DND-41 (cell line): ENCODE measurements around the gene SRRM3.

ENCODE experiments used
- ATAC-seq: fragments of 200-7000 bp; cut with Tn5 transposase; 3 replicates; pipeline ENCODE4 v1.9.1; 2021; ENCODE audit warnings: low read depth; ENCODE audit not compliant: insufficient read depth
- DNase-seq: peaks from one replicate; pipeline ENCODE4 v3.0.0-alpha.2; 2020
- H2AFZ ChIP-seq: 2 replicates; pipeline ENCODE4 v1.6.0; 2012; ENCODE audit warnings: low read depth, low read length
- H3K27ac ChIP-seq: 2 replicates; pipeline ENCODE4 v1.5.1; 2012; ENCODE audit warnings: low read length, inconsistent platforms
- H3K27me3 ChIP-seq: fragments of 200-600 bp; sonication (generic); 2 replicates; pipeline ENCODE4 v1.6.0; 2012; ENCODE audit warnings: low read length, mild to moderate bottlenecking, inconsistent platforms; ENCODE audit not compliant: insufficient read depth, poor library complexity
- H3K36me3 ChIP-seq: 2 replicates; pipeline ENCODE4 v1.5.1; 2012; ENCODE audit warnings: low read length, inconsistent platforms; ENCODE audit not compliant: insufficient read depth
- H3K4me1 ChIP-seq: 2 replicates; pipeline ENCODE4 v1.5.1; 2012; ENCODE audit warnings: mild to moderate bottlenecking, low read length; ENCODE audit not compliant: insufficient read depth
- H3K4me2 ChIP-seq: 2 replicates; pipeline ENCODE4 v1.6.0; 2012; ENCODE audit warnings: mild to moderate bottlenecking, moderate library complexity, low read length, inconsistent platforms; ENCODE audit not compliant: insufficient read depth
- H3K4me3 ChIP-seq, 2 experiments: fragments of 200-600 bp in 1 of 2; shearing (Covaris generic) in 1 of 2; 2 replicates each; pipeline ENCODE4 v1.5.1; 2012 to 2016; ENCODE audit warnings: inconsistent platforms in 2 of 2, low read length in 2 of 2, mild to moderate bottlenecking in 2 of 2, low read depth in 1 of 2, moderate library complexity in 1 of 2
- H3K79me2 ChIP-seq: 2 replicates; pipeline ENCODE4 v1.6.0; 2012; ENCODE audit warnings: low read length, inconsistent platforms; ENCODE audit not compliant: insufficient read depth
- H3K9ac ChIP-seq: 2 replicates; pipeline ENCODE4 v1.6.0; 2012; ENCODE audit warnings: low read depth, mild to moderate bottlenecking, inconsistent platforms, low read length, moderate library complexity
- H3K9me3 ChIP-seq: 2 replicates; pipeline ENCODE4 v1.5.1; 2012; ENCODE audit warnings: low read length, moderate library complexity, mild to moderate bottlenecking, inconsistent platforms; ENCODE audit not compliant: insufficient read depth, severe bottlenecking
- H4K20me1 ChIP-seq: 2 replicates; pipeline ENCODE4 v1.6.0; 2012; ENCODE audit warnings: low read length; ENCODE audit not compliant: insufficient read depth
- EZH2 ChIP-seq: IDR thresholded peaks from 3 replicates; pipeline ENCODE4 v1.6.1; 2012; ENCODE audit warnings: borderline replicate concordance, low read depth, mild to moderate bottlenecking, moderate library complexity, low read length, inconsistent platforms; ENCODE audit not compliant: severe bottlenecking
- TF ChIP-seq, protein P1 (sequence below): IDR thresholded peaks from 2 replicates; pipeline ENCODE4 v1.5.1; 2012; ENCODE audit warnings: borderline replicate concordance, low read length, moderate library complexity, mild to moderate bottlenecking; ENCODE audit not compliant: poor library complexity, severe bottlenecking; ENCODE audit errors: extremely low read depth

The SRRM3 gene

GRCh38 chr7:76185187-76185896, 16.4 kb upstream of the SRRM3 start:
- Histone ChIP-seq H3K4me1 (no peaks in the 10 kb centered on the region), H3K27ac (no peak overlapping the region), H3K4me3 (no peak overlapping the region), H4K20me1 (no peaks in the 10 kb centered on the region), H3K9me3 (no peaks in the 10 kb centered on the region), H3K9ac (no peak overlapping the region), H3K4me2 (no peak overlapping the region), H3K79me2 (no peaks in the 10 kb centered on the region), H3K36me3 (no peaks in the 10 kb centered on the region), H3K27me3 (no peaks in the 10 kb centered on the region), H2AFZ (no peak overlapping the region)
- TF ChIP-seq EZH2 = no peak
- TF ChIP-seq, protein P1, sequence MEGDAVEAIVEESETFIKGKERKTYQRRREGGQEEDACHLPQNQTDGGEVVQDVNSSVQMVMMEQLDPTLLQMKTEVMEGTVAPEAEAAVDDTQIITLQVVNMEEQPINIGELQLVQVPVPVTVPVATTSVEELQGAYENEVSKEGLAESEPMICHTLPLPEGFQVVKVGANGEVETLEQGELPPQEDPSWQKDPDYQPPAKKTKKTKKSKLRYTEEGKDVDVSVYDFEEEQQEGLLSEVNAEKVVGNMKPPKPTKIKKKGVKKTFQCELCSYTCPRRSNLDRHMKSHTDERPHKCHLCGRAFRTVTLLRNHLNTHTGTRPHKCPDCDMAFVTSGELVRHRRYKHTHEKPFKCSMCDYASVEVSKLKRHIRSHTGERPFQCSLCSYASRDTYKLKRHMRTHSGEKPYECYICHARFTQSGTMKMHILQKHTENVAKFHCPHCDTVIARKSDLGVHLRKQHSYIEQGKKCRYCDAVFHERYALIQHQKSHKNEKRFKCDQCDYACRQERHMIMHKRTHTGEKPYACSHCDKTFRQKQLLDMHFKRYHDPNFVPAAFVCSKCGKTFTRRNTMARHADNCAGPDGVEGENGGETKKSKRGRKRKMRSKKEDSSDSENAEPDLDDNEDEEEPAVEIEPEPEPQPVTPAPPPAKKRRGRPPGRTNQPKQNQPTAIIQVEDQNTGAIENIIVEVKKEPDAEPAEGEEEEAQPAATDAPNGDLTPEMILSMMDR = no peak
- no peak for ATAC-seq
- DNase-seq = no peak

GRCh38 chr7:76187272-76187671, 14.4 kb upstream of the SRRM3 start:
- TF ChIP-seq EZH2 = no peak
- TF ChIP-seq, protein P1 = no peak
- no peak overlapping the region for H3K4me2 ChIP-seq
- DNase-seq (no peak), ATAC-seq (no peak)
- no peaks in the 10 kb centered on the region for H3K4me1 ChIP-seq
- no peaks in the 10 kb centered on the region for H3K27me3 ChIP-seq
- no peaks in the 10 kb centered on the region for H3K36me3 ChIP-seq
- no peaks in the 10 kb centered on the region for H4K20me1 ChIP-seq
- H3K79me2 ChIP-seq = no peaks in the 10 kb centered on the region
- no peak overlapping the region for H3K4me3 ChIP-seq
- H3K27ac ChIP-seq = no peak overlapping the region
- no peak overlapping the region for H2AFZ ChIP-seq
- no peaks in the 10 kb centered on the region for H3K9me3 ChIP-seq
- H3K9ac ChIP-seq = no peak overlapping the region

GRCh38 chr7:76189276-76189675, 12.4 kb upstream of the SRRM3 start:
- no peak for ATAC-seq

More at GRCh38 chr7:76189276-76189675, 12.4 kb upstream of the SRRM3 start:
- H3K9me3 ChIP-seq = no peaks in the 10 kb centered on the region
- DNase-seq = no peak
- H3K36me3 ChIP-seq = no peaks in the 10 kb centered on the region
- H4K20me1 ChIP-seq = no peaks in the 10 kb centered on the region
- no peaks in the 10 kb centered on the region for H3K79me2 ChIP-seq
- no peak overlapping the region for H3K4me3 ChIP-seq
- no peaks in the 10 kb centered on the region for H3K4me1 ChIP-seq
- H3K27me3 ChIP-seq = no peaks in the 10 kb centered on the region
- TF ChIP-seq, protein P1 = no peak
- TF ChIP-seq EZH2 = no peak
- no peak overlapping the region for H3K9ac ChIP-seq
- no peak overlapping the region for H3K27ac ChIP-seq
- H3K4me2 ChIP-seq = no peak overlapping the region
- H2AFZ ChIP-seq = no peak overlapping the region
